Germinal center (tissue), 1 donor: Measurements from ENCODE around the gene EVPL.
"Not testable (repeated sequence)": the region's sequence is repeated elsewhere in the genome, so short reads cannot be mapped to it uniquely, and the experiment has no call there.

ENCODE experiments used
- DNase-seq: peaks from one replicate; pipeline ENCODE4 v3.0.0; 2012; ENCODE audit warnings: mixed read lengths, low spot score

Gene EVPL

GRCh38 chr17:75996665-75997590 lies 30.2 kb downstream of the EVPL start:
- DNase-seq = no peak

DNA sequence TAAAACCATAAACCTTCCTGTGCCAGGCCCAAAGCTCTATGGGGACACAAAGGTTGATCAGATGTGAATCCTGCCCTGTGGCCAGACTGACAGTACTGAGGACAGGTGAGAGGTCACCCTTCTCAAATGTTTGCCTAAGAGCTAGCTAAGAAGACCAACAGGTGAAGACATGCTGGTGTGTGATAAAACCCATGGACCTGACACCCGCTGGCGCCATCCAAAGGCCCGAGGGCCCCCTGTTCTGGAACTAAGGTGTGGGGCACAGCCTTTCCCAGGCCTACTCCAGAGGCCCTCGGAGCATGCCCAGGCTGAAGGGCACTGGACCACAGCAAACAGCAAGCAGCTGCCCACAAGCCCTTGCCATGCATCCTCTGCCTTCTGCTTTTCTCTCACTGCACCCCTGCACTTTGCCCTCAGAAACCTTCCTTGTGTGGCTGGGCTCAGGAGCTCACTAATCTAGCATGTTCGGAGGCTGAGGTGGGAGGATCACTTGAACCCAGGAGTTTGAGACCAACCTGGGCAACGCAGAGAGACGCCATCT lies 31.7 kb downstream of the EVPL start:
- no peak for DNase-seq

GRCh38 chr17:75994802-75995370 lies 32.2 kb downstream of the EVPL start:
- no peak for DNase-seq

- no peak for DNase-seq
These were observed 35.7 kb downstream of the EVPL start for GRCh38 chr17:75991396-75991795.

- DNase-seq = no peak
These were observed 40.1 kb downstream of the EVPL start for GRCh38 chr17:75987041-75987440.

GRCh38 chr17:75985986-75986385 lies 41.1 kb downstream of the EVPL start:
- no peak for DNase-seq

GRCh38 chr17:75983501-75984181 lies 43.5 kb downstream of the EVPL start:
- DNase-seq = no peak

DNA sequence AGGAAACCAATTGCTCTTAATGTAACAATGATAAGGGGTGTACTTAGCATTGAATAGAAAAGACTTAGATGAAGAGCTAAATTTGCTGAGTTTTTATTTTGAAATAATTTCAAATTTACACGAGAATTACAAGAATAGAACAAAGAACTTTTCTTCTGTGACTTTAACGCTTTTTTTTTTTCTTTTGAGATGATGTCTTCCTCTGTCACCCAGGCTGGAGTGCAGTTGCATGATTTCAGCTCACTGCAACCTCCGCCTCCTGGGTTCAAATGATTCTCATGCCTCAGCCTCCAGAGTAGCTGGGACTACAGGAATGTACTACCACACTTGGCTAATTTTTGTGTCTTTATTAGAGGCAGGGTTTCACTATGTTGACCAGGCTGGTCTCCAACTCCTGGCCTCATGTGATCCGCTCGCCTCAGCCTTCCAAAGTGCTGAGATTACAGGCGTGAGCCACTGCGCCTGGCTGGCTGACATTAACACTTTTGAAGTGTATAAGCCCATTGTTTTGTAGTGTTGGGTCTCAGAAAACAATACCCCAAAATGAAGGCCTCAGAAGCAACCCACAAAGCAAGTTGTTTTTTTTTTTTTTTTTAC lies 46.0 kb downstream of the EVPL start:
- DNase-seq = no peak

DNA sequence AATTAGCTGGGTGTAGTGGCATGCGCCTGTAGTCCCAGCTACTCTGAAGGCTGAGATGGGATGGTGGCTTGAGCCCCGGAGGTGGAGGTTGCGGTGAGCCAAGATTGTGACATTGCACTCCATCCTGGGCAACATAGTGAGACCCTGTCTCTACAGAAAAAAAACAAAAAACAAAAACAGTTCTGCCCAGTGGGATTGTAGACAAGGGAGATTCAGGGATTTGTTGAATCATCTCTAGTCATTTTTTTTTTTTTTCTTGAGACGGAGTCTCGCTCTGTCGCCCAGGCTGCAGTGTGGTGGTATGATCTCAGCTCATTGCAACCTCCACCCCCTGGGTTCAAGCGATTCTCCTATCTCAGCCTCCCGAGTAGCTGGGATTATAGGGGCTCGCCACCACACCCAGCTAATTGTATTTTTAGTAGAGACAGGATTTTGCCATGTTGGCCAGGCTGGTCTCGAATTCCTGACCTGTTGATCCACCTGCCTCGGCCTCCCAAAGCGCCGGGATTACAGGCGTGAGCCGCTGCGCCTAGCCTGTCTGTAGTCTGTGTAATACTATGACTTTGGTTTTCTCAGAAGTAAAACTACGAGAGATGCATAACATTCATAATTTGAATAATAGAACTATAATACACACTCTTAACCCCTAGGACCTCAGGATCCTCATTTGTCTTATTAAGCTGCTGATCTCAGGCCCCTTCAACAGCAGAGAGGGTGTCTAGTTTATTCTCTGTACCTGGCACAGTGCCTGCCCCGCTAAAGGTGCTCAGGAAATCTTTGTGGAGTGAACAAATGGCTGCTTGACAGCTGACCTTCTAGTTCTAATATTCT lies 46.7 kb downstream of the EVPL start:
- DNase-seq = no peak

GRCh38 chr17:75979705-75980187 lies 47.4 kb downstream of the EVPL start:
- DNase-seq = no peak

GRCh38 chr17:75978938-75979704 lies 48.0 kb downstream of the EVPL start, which contains the start of the genes ACOX1 and TEN1:
TSS of gene ACOX1 (minus strand) at chr17:75979166. CDS start at chr17:75979073, 93 bp downstream.
TSS of gene TEN1 (plus strand) at chr17:75979240. CDS start at chr17:75986193, 6,953 bp downstream.
- peak; percentile 93 for DNase-seq

DNA sequence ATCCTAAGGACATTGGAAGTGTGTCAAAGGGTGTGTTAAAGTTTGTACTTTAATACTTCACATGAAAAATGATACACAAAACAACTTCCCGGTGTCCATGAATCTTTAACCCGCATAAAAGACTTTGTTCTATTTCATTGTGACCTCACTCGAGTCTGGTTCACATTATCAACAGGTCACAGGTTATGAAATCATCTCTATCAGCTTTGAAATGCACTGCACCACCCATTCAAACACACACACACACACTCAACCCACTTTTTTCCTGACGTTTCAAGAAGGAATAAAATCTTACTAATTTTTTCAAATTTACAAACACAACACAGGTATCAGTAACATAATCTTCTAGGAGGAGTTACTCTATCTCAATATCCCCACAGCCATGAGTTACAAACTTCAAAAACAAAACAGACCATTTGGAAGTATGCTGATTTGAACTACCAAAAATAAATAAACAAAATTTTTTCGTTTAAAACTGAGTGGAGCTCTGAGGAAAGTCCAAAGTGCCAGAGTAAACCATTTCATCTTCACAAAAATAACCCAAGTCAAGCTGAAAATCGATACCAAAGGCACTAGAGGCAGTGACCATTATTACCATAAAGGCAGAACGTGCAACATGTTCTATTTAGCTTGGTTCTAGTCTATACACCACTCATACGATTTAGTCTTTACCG lies 50.8 kb downstream of the EVPL start:
- DNase-seq = no peak

DNA sequence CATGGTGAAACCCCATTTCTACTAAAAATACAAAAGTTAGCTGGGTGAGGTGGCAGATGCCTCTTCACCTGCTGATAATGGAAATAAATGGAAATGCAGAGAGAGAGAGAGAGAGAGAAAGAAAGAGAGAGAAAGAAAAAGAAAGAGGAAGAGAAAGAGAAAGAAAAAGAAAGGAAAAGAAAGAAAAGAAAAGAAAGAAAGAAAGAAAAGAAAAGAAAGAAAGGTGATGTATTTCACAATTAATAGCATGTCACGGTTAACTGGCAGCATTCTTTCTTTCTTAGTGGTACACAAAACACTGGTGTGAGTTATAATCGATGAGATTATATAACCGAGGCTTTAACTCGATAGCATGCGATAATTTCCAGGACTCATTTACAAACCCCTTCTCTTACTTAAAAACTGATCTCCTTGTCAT lies 51.3 kb downstream of the EVPL start:
- no peak for DNase-seq

DNA sequence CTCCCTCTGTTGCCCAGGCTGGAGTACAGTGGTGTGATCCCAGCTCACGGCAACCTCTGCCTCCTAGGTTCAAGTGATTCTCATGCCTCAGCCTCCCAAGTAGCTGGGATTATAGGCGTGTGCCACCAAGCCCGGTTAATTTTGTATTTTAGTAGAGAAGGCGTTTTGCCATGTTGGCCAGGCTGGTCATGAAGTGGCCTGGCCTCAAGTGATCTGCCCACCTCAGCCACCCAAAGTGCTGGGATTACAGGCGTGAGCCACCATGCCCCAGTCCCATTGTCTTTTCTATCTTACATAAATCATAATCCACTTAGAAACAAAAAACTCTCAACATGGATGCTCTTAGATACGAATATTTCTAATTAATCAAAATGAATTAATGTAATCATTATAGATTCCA lies 51.9 kb downstream of the EVPL start:
- not testable (repeated sequence) for DNase-seq

- no peak for DNase-seq
These were observed 56.5 kb downstream of the EVPL start for GRCh38 chr17:75970626-75971025.

GRCh38 chr17:75970011-75970523 lies 57.0 kb downstream of the EVPL start:
- no peak for DNase-seq

DNA sequence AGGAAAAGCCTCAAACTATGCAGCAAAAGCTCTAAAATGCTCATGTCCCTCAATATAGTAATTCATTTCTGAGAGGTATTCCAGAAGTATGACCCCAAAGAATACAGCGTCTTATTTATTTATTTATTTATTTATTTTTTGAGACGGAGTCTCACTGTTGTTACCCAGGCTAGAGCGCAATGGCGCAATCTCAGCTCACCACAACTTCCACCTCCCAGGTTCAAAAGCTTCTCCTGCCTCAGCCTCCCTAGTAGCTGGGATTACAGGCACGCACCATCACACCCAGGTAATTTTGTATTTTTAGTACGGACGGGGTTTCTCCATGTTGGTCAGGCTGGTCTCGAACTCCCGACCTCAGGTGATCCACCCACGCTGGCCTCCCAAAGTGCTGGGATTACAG lies 58.1 kb downstream of the EVPL start:
- not testable (repeated sequence) for DNase-seq

DNA sequence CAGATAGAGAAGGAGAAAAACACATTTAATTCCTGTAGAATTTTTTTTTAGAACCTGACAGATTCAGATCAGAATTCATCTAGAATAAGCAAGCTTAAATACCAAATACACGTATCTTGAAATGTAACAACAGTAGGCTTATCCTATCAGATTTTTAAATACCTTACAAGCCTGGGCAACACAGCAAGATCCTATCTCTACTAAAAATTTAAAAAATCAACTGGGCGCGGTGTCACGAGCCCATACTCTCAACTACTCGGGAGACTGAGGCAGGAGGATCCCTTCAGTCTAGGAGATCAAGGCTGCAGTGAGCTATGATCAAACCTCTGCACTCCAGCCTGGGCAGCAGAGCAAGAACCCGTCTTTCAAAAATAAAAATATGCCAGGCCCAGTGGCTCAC lies 61.6 kb downstream of the EVPL start:
- no peak for DNase-seq

- no peak for DNase-seq
These were observed 67.1 kb downstream of the EVPL start for GRCh38 chr17:75959839-75960511.
